WTC11 (cell line): ENCODE measurements around the gene CLEC10A. TPM values are rescaled to one million over a fixed set of nuclear protein-coding genes. Genes with fewer than 3 reads are reported as not detected.
"Not testable (repeated sequence)": the region's sequence is repeated elsewhere in the genome, so short reads cannot be mapped to it uniquely, and the experiment has no call there.

ENCODE experiments used
- ATAC-seq: fragments of 200-7000 bp; cut with Tn5 transposase; 2 replicates; pipeline ENCODE4 v1.10.0; 2021; ENCODE audit warnings: mild to moderate bottlenecking, moderate library complexity
- CTCF ChIA-PET: fragments of 300-600 bp; sonication (Branson Sonifier 250); formaldehyde crosslinking; loops from one replicate; lab custom pipeline; 2021; ENCODE audit warnings: antibody characterized with exemption; lab: Charles Lee
- POLR2A ChIA-PET: fragments of 350-600 bp; sonication (Branson Sonifier 250); formaldehyde crosslinking; loops from one replicate; lab custom pipeline; 2021; ENCODE audit warnings: antibody characterized with exemption; lab: Charles Lee
- DNase-seq: peaks from one replicate; pipeline ENCODE4 v3.0.0; 2021; ENCODE audit warnings: low spot score
- H3K27ac Mint-ChIP-seq: 2 replicates; pipeline ENCODE4 v1.8.0; 2021; ENCODE audit warnings: mixed read lengths
- H3K27me3 Mint-ChIP-seq: 2 replicates; pipeline ENCODE4 v1.8.0; 2021; ENCODE audit warnings: low read depth, mild to moderate bottlenecking, moderate library complexity, mixed read lengths
- H3K36me3 Mint-ChIP-seq: 2 replicates; pipeline ENCODE4 v1.8.0; 2021; ENCODE audit warnings: mixed read lengths
- H3K4me1 Mint-ChIP-seq: 2 replicates; pipeline ENCODE4 v1.8.0; 2022; ENCODE audit warnings: mixed read lengths
- H3K4me3 Mint-ChIP-seq: 2 replicates; pipeline ENCODE4 v1.8.0; 2021; ENCODE audit warnings: mild to moderate bottlenecking, moderate library complexity, mixed read lengths
- H3K9me3 Mint-ChIP-seq: 2 replicates; pipeline ENCODE4 v1.8.0; 2021; ENCODE audit warnings: mixed read lengths
- ELF4 ChIP-seq: sonication (generic); formaldehyde crosslinking; IDR thresholded peaks from 2 replicates; pipeline ENCODE4 v1.8.1; 2022; ENCODE audit warnings: low read depth, mild to moderate bottlenecking, moderate library complexity, missing genetic modification reagents
- FOXP1 ChIP-seq: sonication (generic); formaldehyde crosslinking; IDR thresholded peaks from 2 replicates; pipeline ENCODE4 v1.8.0; 2022; ENCODE audit warnings: missing genetic modification reagents, mild to moderate bottlenecking, moderate library complexity, borderline replicate concordance
- RELA ChIP-seq: sonication (generic); formaldehyde crosslinking; IDR thresholded peaks from 2 replicates; pipeline ENCODE4 v1.8.1; 2022; ENCODE audit warnings: missing genetic modification reagents, mild to moderate bottlenecking, borderline replicate concordance
- total RNA-seq: library from RNA; stranded (reverse); gene quantifications from 3 replicates; pipeline ENCODE4 v1.2.3, GENCODE V29; 2021
- TF ChIP-seq, protein P1 (sequence below): sonication (generic); formaldehyde crosslinking; IDR thresholded peaks from 2 replicates; pipeline ENCODE4 v1.8.1; 2022; ENCODE audit warnings: mild to moderate bottlenecking, missing genetic modification reagents, moderate library complexity, borderline replicate concordance
- TF ChIP-seq, protein P2 (sequence below): sonication (generic); formaldehyde crosslinking; IDR thresholded peaks from 2 replicates; pipeline ENCODE4 v1.8.0; 2022; ENCODE audit warnings: mild to moderate bottlenecking, missing genetic modification reagents
- TF ChIP-seq, protein P3 (sequence below): sonication (generic); formaldehyde crosslinking; IDR thresholded peaks from 2 replicates; pipeline ENCODE4 v1.8.1; 2023; ENCODE audit warnings: mild to moderate bottlenecking, missing genetic modification reagents, borderline replicate concordance
- TF ChIP-seq, protein P4 (sequence below): sonication (generic); formaldehyde crosslinking; IDR thresholded peaks from 2 replicates; pipeline ENCODE4 v1.8.1; 2023; ENCODE audit warnings: mild to moderate bottlenecking, missing genetic modification reagents, moderate library complexity

The CLEC10A gene
- total RNA-seq, 1 experiment from 2014 or later = not detected

DNA sequence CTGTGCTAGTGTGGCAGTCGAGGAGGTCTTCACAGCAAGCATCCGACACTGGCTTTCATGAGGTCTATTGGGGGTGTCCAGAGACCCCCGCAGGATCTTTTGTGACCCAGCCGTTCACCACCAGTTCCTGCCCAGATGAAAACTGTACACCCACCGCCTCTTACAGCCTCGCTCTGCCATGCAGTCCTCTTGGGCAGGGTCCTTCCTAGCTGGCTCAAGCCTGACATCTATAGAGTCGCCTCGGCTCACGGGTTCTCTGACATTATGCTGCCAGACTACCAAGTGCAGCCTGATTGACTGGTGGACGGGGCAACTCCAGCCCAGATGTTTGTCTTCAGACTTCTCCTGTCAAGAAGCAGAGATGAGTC is 14.6 kb upstream of the CLEC10A start:
- Mint-ChIP-seq H3K27me3 (peaks cover 6% of the 10 kb centered on the region), H3K36me3 (no peaks in the 10 kb centered on the region), H3K4me1 (peaks cover 10% of the 10 kb centered on the region; the same call in 1 of the 2 replicates), H3K9me3 (no peaks in the 10 kb centered on the region; the same call in 1 of the 2 replicates), H3K4me3 (no peak overlapping the region), H3K27ac (no peak overlapping the region)
- ATAC-seq (no peak), DNase-seq (no peak)
- no peak for TF ChIP-seq ELF4 (CRISPR knock-in tag)
- TF ChIP-seq, protein P1, sequence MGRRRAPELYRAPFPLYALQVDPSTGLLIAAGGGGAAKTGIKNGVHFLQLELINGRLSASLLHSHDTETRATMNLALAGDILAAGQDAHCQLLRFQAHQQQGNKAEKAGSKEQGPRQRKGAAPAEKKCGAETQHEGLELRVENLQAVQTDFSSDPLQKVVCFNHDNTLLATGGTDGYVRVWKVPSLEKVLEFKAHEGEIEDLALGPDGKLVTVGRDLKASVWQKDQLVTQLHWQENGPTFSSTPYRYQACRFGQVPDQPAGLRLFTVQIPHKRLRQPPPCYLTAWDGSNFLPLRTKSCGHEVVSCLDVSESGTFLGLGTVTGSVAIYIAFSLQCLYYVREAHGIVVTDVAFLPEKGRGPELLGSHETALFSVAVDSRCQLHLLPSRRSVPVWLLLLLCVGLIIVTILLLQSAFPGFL (CRISPR knock-in tag) = no peak
- TF ChIP-seq, protein P2, sequence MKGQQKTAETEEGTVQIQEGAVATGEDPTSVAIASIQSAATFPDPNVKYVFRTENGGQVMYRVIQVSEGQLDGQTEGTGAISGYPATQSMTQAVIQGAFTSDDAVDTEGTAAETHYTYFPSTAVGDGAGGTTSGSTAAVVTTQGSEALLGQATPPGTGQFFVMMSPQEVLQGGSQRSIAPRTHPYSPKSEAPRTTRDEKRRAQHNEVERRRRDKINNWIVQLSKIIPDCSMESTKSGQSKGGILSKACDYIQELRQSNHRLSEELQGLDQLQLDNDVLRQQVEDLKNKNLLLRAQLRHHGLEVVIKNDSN = no peak
- TF ChIP-seq, protein P3, sequence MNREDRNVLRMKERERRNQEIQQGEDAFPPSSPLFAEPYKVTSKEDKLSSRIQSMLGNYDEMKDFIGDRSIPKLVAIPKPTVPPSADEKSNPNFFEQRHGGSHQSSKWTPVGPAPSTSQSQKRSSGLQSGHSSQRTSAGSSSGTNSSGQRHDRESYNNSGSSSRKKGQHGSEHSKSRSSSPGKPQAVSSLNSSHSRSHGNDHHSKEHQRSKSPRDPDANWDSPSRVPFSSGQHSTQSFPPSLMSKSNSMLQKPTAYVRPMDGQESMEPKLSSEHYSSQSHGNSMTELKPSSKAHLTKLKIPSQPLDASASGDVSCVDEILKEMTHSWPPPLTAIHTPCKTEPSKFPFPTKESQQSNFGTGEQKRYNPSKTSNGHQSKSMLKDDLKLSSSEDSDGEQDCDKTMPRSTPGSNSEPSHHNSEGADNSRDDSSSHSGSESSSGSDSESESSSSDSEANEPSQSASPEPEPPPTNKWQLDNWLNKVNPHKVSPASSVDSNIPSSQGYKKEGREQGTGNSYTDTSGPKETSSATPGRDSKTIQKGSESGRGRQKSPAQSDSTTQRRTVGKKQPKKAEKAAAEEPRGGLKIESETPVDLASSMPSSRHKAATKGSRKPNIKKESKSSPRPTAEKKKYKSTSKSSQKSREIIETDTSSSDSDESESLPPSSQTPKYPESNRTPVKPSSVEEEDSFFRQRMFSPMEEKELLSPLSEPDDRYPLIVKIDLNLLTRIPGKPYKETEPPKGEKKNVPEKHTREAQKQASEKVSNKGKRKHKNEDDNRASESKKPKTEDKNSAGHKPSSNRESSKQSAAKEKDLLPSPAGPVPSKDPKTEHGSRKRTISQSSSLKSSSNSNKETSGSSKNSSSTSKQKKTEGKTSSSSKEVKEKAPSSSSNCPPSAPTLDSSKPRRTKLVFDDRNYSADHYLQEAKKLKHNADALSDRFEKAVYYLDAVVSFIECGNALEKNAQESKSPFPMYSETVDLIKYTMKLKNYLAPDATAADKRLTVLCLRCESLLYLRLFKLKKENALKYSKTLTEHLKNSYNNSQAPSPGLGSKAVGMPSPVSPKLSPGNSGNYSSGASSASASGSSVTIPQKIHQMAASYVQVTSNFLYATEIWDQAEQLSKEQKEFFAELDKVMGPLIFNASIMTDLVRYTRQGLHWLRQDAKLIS (CRISPR knock-in tag) = no peak
- no peak for TF ChIP-seq FOXP1 (CRISPR knock-in tag)
- TF ChIP-seq RELA (CRISPR knock-in tag) = no peak
- ChIA-PET CTCF (interaction anchor here (0.5 kb wide), 1 partner anchor 34 kb away, joined by 3 read pairs; no protein-coding TSS in a partner anchor), POLR2A (no interaction called here)

DNA sequence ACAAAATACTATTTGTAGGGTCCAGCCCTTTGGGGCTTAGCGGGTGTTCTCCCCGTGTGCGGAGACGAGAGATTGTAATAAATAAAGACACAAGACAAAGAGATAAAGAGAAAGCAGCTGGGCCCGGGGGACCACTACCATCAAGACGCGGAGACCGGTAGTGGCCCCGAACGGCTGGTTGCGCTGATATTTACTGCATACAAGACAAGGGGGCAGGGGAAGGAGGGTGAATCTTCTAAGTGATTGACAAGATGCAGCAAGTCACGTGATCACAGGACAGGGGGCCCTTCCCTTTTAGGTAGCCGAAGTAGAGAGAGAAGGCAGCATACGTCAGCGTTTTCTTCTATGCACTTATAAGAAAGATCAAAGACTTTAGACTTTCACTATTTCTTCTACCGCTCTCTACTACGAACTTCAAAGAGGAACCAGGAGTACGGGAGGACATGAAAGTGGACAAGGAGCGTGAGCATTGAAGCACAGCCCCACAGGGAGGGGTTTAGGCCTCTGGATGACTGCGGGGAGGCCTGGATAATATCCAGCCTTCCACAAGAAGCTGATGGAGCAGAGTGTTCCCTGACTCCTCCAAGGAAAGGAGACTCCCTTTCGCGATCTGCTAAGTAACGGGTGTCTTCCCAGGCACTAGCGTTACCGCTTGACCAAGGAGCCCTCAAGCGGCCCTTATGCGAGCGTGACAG is 11.4 kb upstream of the CLEC10A start:
- peaks cover 15% of the 10 kb centered on the region for H3K4me1 Mint-ChIP-seq
- H3K9me3 Mint-ChIP-seq, H3K27me3 Mint-ChIP-seq, H3K27ac Mint-ChIP-seq, ATAC-seq, H3K4me3 Mint-ChIP-seq, DNase-seq, POLR2A ChIA-PET, H3K36me3 Mint-ChIP-seq, CTCF ChIA-PET: not testable (repeated sequence)
- TF ChIP-seq, protein P4, sequence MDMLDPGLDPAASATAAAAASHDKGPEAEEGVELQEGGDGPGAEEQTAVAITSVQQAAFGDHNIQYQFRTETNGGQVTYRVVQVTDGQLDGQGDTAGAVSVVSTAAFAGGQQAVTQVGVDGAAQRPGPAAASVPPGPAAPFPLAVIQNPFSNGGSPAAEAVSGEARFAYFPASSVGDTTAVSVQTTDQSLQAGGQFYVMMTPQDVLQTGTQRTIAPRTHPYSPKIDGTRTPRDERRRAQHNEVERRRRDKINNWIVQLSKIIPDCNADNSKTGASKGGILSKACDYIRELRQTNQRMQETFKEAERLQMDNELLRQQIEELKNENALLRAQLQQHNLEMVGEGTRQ (CRISPR knock-in tag) = peak; percentile 59

DNA sequence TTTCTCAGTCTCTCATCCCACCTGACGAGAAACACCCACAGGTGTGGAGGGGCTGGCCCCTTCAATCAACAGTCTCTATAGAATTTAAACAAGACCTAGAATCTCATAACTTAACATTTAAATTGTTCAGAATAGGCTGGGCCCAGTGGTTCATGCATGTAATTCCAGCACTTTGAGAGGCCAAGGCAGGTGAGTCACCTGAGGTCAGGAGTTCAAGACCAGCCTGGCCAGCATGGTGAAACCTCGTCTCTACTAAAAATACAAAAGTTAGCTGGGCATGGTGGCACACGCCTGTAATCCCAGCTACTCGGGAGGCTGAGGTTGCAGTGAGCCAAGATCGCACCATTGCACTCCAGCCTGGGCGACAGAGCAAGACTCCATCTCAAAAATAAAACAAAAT is 9.5 kb upstream of the CLEC10A start:
- ATAC-seq, H3K27me3 Mint-ChIP-seq, DNase-seq, H3K4me3 Mint-ChIP-seq, H3K27ac Mint-ChIP-seq, H3K36me3 Mint-ChIP-seq, POLR2A ChIA-PET, CTCF ChIA-PET, H3K9me3 Mint-ChIP-seq: not testable (repeated sequence)
- H3K4me1 Mint-ChIP-seq = peaks cover 15% of the 10 kb centered on the region

DNA sequence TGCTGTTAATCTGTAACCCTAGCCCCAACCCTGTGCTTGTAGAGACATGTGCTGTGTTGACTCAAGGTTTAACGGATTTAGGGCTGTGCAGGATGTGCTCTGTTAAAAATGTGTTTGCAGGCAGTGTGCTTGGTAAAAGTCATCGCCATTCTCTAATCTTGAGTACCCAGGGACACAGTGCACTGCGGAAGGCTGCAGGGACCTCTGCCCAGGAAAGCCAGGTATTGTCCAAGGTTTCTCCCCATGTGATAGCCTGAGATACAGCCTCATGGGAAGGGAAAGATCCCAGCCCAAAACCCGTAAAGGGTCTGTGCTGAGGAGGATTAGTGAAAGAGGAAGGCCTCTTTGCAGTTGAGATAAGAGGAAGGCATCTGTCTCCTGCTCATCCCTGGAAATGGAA is 8.4 kb upstream of the CLEC10A start:
- H3K36me3 Mint-ChIP-seq, H3K4me3 Mint-ChIP-seq, DNase-seq, ATAC-seq, H3K27me3 Mint-ChIP-seq, H3K27ac Mint-ChIP-seq, POLR2A ChIA-PET, H3K9me3 Mint-ChIP-seq: not testable (repeated sequence)
- CTCF ChIA-PET = interaction anchor here (1.8 kb wide), 1 partner anchor 45 kb away, joined by 6 read pairs; no protein-coding TSS in a partner anchor
- peaks cover 11% of the 10 kb centered on the region for H3K4me1 Mint-ChIP-seq
